NB4 (cell line): ENCODE results near the gene STAU1.

Experiments
- CTCF ChIP-seq: IDR thresholded peaks from one replicate; pipeline ENCODE4 v1.5.1; 2012; ENCODE audit warnings: low read depth, low read length
- MYC ChIP-seq: IDR thresholded peaks from 2 replicates; pipeline ENCODE4 v1.6.1; 2011; ENCODE audit warnings: low read depth, low read length
- POLR2A ChIP-seq: IDR thresholded peaks from 2 replicates; pipeline ENCODE4 v1.6.1; 2011; ENCODE audit warnings: mild to moderate bottlenecking; ENCODE audit not compliant: insufficient read length; ENCODE audit errors: extremely low read depth

GRCh38 chr20:49074521-49074920 lies 113.6 kb downstream of the STAU1 start:
- TF ChIP-seq CTCF (no peak), POLR2A (no peak), MYC (no peak)
